Mesothelial cell of epicardium (in vitro differentiated cells): ENCODE results near the gene SLC37A3. TPM values are rescaled to one million over a fixed set of nuclear protein-coding genes. Genes with fewer than 3 reads are reported as not detected.

Experiments used
- DNase-seq, 2 experiments: peaks; one replicate each; pipeline ENCODE4 v3.0.0; 2021; ENCODE audit warnings: low spot score in 2 of 2; ENCODE audit not compliant: unreplicated experiment in 2 of 2
- H3K27ac Mint-ChIP-seq: 2 replicates; pipeline ENCODE4 v1.8.0; 2021; ENCODE audit warnings: mixed read lengths
- H3K27me3 Mint-ChIP-seq: 2 replicates; pipeline ENCODE4 v1.8.0; 2021; ENCODE audit warnings: low read depth, mixed read lengths
- H3K36me3 Mint-ChIP-seq: 2 replicates; pipeline ENCODE4 v1.8.0; 2021; ENCODE audit warnings: mixed read lengths
- H3K4me1 Mint-ChIP-seq: 2 replicates; pipeline ENCODE4 v1.8.0; 2021; ENCODE audit warnings: mixed read lengths
- H3K4me3 Mint-ChIP-seq: 2 replicates; pipeline ENCODE4 v1.8.0; 2021; ENCODE audit warnings: mild to moderate bottlenecking, moderate library complexity, mixed read lengths
- H3K9me3 Mint-ChIP-seq: 2 replicates; pipeline ENCODE4 v1.8.0; 2021; ENCODE audit warnings: mixed read lengths
- CTCF ChIP-seq: fragments of 200-600 bp; sonication (generic); IDR thresholded peaks from one replicate; pipeline ENCODE4 v1.5.0; 2021; ENCODE audit warnings: antibody characterized with exemption; ENCODE audit not compliant: unreplicated experiment
- total RNA-seq: library from RNA; stranded (reverse); gene quantifications from 3 replicates; pipeline ENCODE4 v1.2.1, GENCODE V29; 2021

SLC37A3 gene
- total RNA-seq, 1 donor from 2014 or later, result 116 TPM

GRCh38 chr7:140439359-140439758 lies 41.0 kb upstream of the SLC37A3 start:
- Mint-ChIP-seq H3K36me3 (peaks cover 2% of the 10 kb centered on the region), H3K4me3 (no peak overlapping the region), H3K4me1 (no peaks in the 10 kb centered on the region), H3K27ac (no peak overlapping the region), H3K27me3 (no peaks in the 10 kb centered on the region), H3K9me3 (no peaks in the 10 kb centered on the region)
- DNase-seq, result no peak
- TF ChIP-seq CTCF, result no peak

DNA sequence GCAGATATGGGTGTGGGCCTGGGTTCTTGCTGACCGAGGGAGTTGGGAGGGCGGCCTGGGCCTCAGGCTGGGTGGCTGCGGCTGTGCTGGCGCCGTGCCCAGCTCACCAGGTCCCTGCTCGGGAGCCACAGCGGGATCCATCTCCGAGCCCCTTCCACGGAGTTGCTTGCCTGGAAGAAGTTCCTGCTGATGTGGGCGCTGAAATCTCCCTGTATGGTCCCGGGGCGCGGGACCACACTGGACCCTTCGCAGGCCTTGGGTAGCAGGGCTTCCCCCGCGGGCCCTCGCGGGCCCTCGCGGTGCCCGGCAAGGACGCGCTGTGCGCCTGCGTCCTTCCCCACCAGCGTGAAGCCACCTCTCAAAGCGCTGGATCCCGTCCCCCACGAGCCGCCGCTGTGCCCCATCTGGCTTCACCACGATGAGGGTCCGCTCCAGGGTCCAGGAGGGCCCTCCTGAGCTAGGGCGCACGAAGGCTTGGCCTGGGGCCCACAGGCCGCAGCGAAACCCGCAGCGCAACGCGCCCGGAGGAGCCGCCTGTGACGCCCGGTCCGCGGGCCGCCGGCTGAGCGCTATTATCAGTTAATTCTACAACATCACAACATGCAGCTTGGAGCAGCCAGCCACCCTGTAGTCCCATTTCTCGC lies 37.0 kb upstream of the SLC37A3 start:
- no peaks in the 10 kb centered on the region for H3K9me3 Mint-ChIP-seq
- H3K4me3 Mint-ChIP-seq, result no peak overlapping the region
- H3K4me1 Mint-ChIP-seq, result no peaks in the 10 kb centered on the region
- no peak for TF ChIP-seq CTCF
- peaks cover 2% of the 10 kb centered on the region for H3K36me3 Mint-ChIP-seq
- H3K27me3 Mint-ChIP-seq, result no peaks in the 10 kb centered on the region
- DNase-seq, result no peak
- H3K27ac Mint-ChIP-seq, result no peak overlapping the region

- H3K9me3 Mint-ChIP-seq, result no peaks in the 10 kb centered on the region
- no peak for TF ChIP-seq CTCF
- DNase-seq, result no peak
These were observed 35.1 kb upstream of the SLC37A3 start for GRCh38 chr7:140433396-140433795.

GRCh38 chr7:140426130-140426529 lies 27.8 kb upstream of the SLC37A3 start:
- H3K36me3 Mint-ChIP-seq, result no peaks in the 10 kb centered on the region
- H3K27me3 Mint-ChIP-seq, result no peaks in the 10 kb centered on the region
- H3K4me3 Mint-ChIP-seq, result no peak overlapping the region
- H3K9me3 Mint-ChIP-seq, result no peaks in the 10 kb centered on the region
- no peak for DNase-seq
- TF ChIP-seq CTCF, result no peak
- no peak overlapping the region for H3K27ac Mint-ChIP-seq
- H3K4me1 Mint-ChIP-seq, result no peaks in the 10 kb centered on the region

More at GRCh38 chr7:140433396-140433795, 35.1 kb upstream of the SLC37A3 start:
- no peaks in the 10 kb centered on the region for H3K36me3 Mint-ChIP-seq
- H3K27me3 Mint-ChIP-seq, result no peaks in the 10 kb centered on the region
- H3K4me1 Mint-ChIP-seq, result no peaks in the 10 kb centered on the region
- H3K4me3 Mint-ChIP-seq, result no peak overlapping the region
- no peak overlapping the region for H3K27ac Mint-ChIP-seq

DNA sequence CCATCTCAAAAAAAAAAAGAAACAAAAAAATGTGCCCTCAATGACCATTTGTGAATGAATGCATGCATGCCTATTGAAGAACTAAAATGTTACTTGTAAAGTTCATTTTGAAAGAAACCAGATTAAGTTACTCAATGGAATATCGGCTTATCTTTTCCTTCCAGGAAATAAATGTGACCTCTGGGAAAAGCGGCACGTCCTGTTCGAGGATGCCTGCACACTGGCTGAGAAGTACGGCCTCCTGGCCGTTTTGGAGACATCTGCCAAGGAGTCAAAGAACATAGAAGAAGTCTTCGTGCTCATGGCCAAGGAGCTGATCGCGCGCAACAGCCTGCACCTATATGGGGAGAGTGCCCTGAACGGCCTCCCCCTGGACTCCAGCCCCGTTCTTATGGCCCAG lies 27.4 kb upstream of the SLC37A3 start:
- DNase-seq, result no peak
- H3K36me3 Mint-ChIP-seq, result no peaks in the 10 kb centered on the region
- H3K27ac Mint-ChIP-seq, result no peak overlapping the region
- H3K4me3 Mint-ChIP-seq, result no peak overlapping the region
- H3K9me3 Mint-ChIP-seq, result no peaks in the 10 kb centered on the region
- H3K27me3 Mint-ChIP-seq, result no peaks in the 10 kb centered on the region
- TF ChIP-seq CTCF, result no peak
- no peaks in the 10 kb centered on the region for H3K4me1 Mint-ChIP-seq

DNA sequence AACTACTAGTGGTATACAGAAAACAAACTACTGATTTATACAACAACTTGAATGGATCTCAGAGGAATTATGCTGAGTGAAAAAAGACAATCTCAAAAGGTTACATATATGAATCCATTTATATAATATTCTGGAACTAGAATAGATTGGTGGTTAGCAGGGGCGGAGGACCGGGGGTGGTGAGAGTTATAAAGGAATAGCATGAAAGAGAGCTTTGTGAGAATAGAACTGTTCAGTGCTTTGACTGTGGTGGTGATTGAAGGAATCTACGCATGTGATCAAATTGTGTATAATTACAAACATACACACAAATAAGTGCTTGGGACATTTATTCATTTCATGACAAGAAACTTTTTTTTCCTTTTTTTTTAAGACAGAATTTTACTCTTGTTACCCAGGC lies 25.2 kb upstream of the SLC37A3 start:
- no peaks in the 10 kb centered on the region for H3K4me1 Mint-ChIP-seq
- H3K27me3 Mint-ChIP-seq, result no peaks in the 10 kb centered on the region
- no peak overlapping the region for H3K4me3 Mint-ChIP-seq
- no peak overlapping the region for H3K27ac Mint-ChIP-seq
- no peak for TF ChIP-seq CTCF
- DNase-seq, result no peak
- H3K9me3 Mint-ChIP-seq, result no peaks in the 10 kb centered on the region
- no peaks in the 10 kb centered on the region for H3K36me3 Mint-ChIP-seq
